Body of pancreas (tissue), 4 donors: ENCODE measurements around the gene SLC3A2.

Experiments used
- POLR2A ChIP-seq, 3 donors: fragments of 450-650 bp; IDR thresholded peaks; one replicate each; pipeline ENCODE4 v1.6.1; 2016; ENCODE audit warnings: antibody characterized with exemption in 3 of 3, mild to moderate bottlenecking in 2 of 3
- TF ChIP-seq, protein P1 (sequence below), 7 experiments: fragments of 450-650 bp in 4 of 7; fragments of 200-600 bp in 3 of 7; sonication (generic) in 3 of 7; IDR thresholded peaks; one replicate each; pipeline ENCODE4 v1.5.1; 2016 to 2019; ENCODE audit warnings: antibody characterized with exemption in 7 of 7

DNA sequence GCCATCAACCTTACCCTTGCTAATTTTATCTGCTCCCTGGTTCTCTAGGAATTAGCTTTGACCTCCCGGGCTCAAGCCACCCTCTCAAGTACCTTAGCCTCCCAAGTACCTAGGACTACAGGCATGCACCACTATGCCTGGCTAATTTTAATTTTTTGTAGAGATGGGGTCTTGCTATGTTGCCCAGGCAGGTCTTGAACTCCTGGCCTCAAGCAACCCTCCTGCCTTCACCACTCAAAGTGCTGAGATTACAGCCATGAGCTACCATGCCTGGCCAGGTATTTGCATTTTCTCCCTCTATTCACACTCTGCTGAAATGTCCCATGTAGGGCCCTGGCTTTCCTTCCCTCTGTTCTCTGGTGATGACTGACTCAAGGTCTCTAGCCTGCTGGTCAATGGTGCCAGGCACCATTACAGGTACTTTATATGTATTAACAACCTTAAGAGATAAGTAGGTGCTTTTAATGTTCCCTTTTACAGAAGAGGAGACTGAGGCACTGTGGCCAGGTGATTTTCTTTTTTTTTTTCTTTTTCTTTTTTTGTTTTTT is 32.9 kb upstream of the SLC3A2 start:
- TF ChIP-seq, protein P1, sequence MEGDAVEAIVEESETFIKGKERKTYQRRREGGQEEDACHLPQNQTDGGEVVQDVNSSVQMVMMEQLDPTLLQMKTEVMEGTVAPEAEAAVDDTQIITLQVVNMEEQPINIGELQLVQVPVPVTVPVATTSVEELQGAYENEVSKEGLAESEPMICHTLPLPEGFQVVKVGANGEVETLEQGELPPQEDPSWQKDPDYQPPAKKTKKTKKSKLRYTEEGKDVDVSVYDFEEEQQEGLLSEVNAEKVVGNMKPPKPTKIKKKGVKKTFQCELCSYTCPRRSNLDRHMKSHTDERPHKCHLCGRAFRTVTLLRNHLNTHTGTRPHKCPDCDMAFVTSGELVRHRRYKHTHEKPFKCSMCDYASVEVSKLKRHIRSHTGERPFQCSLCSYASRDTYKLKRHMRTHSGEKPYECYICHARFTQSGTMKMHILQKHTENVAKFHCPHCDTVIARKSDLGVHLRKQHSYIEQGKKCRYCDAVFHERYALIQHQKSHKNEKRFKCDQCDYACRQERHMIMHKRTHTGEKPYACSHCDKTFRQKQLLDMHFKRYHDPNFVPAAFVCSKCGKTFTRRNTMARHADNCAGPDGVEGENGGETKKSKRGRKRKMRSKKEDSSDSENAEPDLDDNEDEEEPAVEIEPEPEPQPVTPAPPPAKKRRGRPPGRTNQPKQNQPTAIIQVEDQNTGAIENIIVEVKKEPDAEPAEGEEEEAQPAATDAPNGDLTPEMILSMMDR (IDR thresholded peaks at IDR 0.05): no peak
- no peak for TF ChIP-seq POLR2A (IDR thresholded peaks at IDR 0.05)
